NCI-H226 (cell line): ENCODE data around the gene RGS12.

Experiments
- DNase-seq: peaks from one replicate; pipeline ENCODE4 v3.0.0-alpha.2; 2015

RGS12 gene

GRCh38 chr4:3292571-3293400 is at the start of gene RGS12:
Gene RGS12 (plus strand): TSS chr4:3293021. CDS start chr4:3316171, 23,150 bp downstream.
- peak; percentile 80 for DNase-seq

GRCh38 chr4:3243136-3243780 is 49.6 kb upstream of the RGS12 start:
- DNase-seq = no peak

- no peak for DNase-seq
These were observed 48.8 kb upstream of the RGS12 start for GRCh38 chr4:3244002-3244401.

- DNase-seq = no peak
These were observed 48.1 kb upstream of the RGS12 start for GRCh38 chr4:3244747-3245146.

GRCh38 chr4:3245676-3246075 is 47.1 kb upstream of the RGS12 start:
- DNase-seq = no peak

GRCh38 chr4:3246458-3247398 is 46.1 kb upstream of the RGS12 start:
- DNase-seq = no peak

GRCh38 chr4:3247399-3248177 is 45.2 kb upstream of the RGS12 start:
- no peak for DNase-seq

GRCh38 chr4:3248178-3248480 is 44.7 kb upstream of the RGS12 start:
- no peak for DNase-seq

- no peak for DNase-seq
These were observed 43.8 kb upstream of the RGS12 start, which contains the start of gene MSANTD1 for GRCh38 chr4:3248811-3249661. Gene MSANTD1 (plus strand): TSS chr4:3249159. CDS start chr4:3249223, 64 bp downstream.

- DNase-seq = no peak
These were observed 42.9 kb upstream of the RGS12 start for GRCh38 chr4:3249711-3250437.

- no peak for DNase-seq
These were observed 42.3 kb upstream of the RGS12 start for GRCh38 chr4:3250438-3250955.

GRCh38 chr4:3250956-3251690 is 41.7 kb upstream of the RGS12 start:
- no peak for DNase-seq

GRCh38 chr4:3251691-3252479 is 40.9 kb upstream of the RGS12 start:
- no peak for DNase-seq

GRCh38 chr4:3252480-3252828 is 40.4 kb upstream of the RGS12 start:
- no peak for DNase-seq

GRCh38 chr4:3252831-3253641 is 39.8 kb upstream of the RGS12 start:
- no peak for DNase-seq

GRCh38 chr4:3253808-3254207 is 39.0 kb upstream of the RGS12 start:
- no peak for DNase-seq

GRCh38 chr4:3254302-3255131 is 38.3 kb upstream of the RGS12 start:
- DNase-seq = no peak
